GM12872 (cell line): ENCODE data around the gene BIRC6.

Source experiments
- TF ChIP-seq, protein P1 (sequence below): IDR thresholded peaks from 3 replicates; pipeline ENCODE4 v1.5.1; 2011; ENCODE audit warnings: low read depth, mild to moderate bottlenecking, low read length, moderate library complexity; ENCODE audit not compliant: insufficient read depth

Gene BIRC6

DNA sequence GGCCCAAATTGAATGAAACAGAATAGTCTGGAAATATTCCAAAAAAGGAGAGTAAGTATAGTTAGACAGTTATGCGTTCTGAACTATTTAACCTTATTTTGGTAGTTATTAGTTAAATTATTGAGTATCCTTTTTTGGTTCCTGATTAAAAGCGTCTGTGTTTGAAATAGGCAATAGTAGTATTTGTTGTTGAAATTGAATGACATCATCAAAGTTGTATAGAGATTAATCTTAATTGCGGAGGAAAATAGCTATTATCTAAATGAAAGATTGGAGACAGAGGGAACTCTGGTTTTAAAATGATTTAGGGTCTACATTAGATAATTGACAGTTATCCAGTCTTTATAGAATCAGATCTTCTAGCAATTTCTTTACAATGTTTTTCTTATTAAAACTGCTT lies 115.8 kb downstream of the BIRC6 start:
- TF ChIP-seq, protein P1, sequence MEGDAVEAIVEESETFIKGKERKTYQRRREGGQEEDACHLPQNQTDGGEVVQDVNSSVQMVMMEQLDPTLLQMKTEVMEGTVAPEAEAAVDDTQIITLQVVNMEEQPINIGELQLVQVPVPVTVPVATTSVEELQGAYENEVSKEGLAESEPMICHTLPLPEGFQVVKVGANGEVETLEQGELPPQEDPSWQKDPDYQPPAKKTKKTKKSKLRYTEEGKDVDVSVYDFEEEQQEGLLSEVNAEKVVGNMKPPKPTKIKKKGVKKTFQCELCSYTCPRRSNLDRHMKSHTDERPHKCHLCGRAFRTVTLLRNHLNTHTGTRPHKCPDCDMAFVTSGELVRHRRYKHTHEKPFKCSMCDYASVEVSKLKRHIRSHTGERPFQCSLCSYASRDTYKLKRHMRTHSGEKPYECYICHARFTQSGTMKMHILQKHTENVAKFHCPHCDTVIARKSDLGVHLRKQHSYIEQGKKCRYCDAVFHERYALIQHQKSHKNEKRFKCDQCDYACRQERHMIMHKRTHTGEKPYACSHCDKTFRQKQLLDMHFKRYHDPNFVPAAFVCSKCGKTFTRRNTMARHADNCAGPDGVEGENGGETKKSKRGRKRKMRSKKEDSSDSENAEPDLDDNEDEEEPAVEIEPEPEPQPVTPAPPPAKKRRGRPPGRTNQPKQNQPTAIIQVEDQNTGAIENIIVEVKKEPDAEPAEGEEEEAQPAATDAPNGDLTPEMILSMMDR = no peak

DNA sequence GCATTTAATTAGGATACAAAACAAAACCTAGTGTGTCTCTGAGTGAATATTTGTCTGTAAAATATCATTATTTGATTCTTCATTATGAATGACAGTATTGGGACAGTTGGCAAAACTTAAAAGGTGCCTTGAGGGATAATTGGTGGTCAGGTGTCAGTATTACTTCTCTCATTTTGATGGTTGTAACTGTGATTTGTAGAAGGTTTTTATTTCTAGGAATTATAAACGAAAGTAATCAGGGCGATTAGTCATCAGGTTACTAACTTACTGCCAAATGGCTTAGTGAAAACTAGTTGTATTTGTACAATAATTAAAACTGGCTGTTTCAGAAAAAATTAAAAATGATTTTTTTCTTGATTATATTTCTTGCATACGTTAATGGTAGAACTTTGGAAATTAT lies 117.6 kb downstream of the BIRC6 start:
- TF ChIP-seq, protein P1 = no peak

DNA sequence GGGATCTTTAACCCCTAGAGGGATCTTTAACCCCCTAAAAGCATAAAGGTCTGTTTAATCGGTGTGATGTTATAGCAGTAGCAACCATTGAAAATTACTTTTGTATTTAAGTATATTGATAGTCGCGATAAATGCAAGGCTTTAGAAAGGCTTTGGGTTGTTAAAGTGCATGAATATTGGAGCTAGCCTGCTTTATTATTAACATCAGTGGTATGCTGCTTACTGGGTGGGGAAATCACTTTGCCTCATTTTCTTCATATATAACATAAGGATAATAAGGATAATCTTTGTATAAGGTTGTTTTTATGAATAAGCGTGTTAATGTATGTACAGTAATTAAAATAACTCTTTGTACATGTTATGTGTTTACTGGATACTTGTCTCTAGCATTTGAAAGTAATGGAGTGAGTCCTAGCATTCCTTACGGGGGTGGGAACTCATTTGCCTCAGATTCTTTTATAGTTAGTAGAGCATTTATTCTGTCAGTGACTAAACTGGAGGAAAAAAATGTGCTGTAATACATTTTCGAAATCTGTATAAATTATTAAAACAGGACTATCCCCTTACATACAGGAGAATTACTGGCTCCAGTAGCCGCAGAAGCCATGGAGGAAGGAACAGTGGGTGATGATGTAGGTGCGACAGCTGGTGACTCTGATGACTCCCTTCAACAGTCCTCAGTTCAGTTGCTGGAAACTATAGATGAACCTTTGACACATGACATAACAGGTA lies 122.2 kb downstream of the BIRC6 start:
- TF ChIP-seq, protein P1 = no peak

DNA sequence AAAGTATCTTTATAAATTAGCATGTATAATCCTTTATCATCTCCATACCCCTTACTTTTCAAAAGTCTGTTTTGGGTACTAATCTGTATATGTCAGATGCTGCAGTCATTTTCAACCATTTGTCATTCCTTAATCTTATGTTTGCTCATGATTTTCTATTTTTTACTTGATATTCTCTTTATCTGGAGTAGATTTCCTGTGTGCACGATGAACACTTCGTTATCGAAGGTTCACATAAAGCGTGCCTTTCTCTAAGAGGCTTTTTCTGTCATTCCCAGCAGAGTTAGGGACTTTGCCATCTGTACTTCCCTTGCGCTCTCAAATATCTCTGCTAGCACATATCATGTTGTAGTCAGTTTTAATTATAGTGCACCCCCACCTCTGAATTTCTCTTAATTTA lies 123.2 kb downstream of the BIRC6 start:
- TF ChIP-seq, protein P1 = no peak

DNA sequence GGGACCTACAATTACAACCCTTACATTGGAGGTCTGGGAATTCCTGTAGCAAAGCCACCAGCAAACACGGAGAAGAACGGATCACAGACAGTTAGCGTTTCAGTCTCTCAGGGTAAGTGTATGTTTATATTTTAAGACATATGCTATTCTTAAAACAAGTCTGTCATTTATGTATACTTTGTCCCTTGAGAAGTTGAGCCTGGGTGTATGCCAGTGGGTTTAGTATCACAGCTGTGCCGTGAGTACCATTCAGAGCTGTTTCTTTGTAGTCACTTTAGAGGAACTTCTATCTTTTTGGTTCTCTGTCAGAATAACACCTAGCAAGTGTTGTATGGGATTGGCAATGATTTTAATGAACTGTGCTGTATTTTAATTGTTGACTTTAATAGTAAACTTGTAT lies 125.6 kb downstream of the BIRC6 start:
- TF ChIP-seq, protein P1 = no peak

DNA sequence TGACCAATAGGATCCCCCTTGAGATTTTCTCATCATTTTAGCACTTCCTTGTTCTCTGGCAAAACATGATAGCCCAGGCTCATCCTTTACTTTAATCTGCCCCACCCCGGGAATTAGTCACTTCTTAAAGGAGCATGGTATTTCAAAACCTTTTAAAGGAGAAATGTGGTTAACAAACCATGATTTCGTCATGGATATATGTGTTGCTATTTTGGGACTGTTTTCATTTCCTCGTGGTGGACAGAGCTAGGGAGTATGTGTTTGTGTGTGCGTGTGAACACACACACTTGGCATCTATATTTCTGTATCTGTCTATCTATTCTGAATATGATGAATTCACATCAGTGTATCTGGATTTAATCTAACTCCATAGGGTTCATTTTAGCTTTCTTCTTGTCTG lies 128.1 kb downstream of the BIRC6 start:
- TF ChIP-seq, protein P1 = no peak

DNA sequence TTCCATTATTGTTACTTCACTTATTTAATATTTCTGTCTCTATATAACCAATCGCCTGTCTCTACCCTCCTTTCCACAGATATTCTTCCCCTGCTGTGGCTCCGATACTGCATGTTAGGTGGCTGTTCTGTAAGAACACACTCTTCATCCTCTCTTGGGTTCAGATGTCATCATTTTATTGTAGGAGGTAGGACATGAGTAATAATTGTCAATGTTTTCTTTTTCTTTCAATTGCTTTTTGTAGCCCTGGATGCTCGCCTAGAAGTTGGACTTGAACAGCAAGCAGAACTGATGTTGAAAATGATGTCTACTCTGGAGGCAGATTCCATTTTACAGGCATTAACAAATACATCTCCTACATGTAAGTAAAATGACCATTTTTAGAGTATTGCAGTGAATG lies 128.6 kb downstream of the BIRC6 start:
- TF ChIP-seq, protein P1 = no peak

DNA sequence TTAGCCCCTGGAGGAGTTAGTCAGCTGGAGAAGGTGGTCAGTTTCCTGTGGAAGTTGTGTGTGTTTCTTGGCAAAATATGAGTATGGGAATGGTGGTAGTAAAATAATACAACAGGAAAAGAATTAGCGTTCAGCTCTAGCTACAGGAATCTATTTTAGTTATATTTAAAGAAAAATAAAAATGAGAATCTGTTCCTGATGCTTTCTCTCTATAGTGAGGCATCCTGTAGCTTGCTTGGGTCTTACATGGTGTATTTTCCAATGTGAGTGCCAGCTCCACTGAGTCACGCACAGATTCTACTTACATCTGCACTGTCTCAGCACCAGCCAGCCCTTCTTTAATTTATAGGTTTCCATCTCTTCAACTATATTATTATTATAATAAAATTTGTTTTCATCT lies 132.2 kb downstream of the BIRC6 start:
- TF ChIP-seq, protein P1 = no peak
